HG02798 (cell line): ENCODE measurements around the gene FLAD1.
A peak's percentile ranks its signal among the peaks of the same experiment; 100 is the strongest.

Source experiments
- ATAC-seq: cut with Tn5 transposase; IDR thresholded peaks from one replicate; pipeline ENCODE4 v1.9.1; 2021; ENCODE audit warnings: mild to moderate bottlenecking; ENCODE audit not compliant: unreplicated experiment, poor library complexity

Gene FLAD1

GRCh38 chr1:154982897-154983648 is at the start of gene FLAD1:
Gene FLAD1, plus strand, starts transcription at chr1:154983344. Its CDS starts 351 bp downstream, at chr1:154983695.
- peak; percentile 99 for ATAC-seq

- no peak for ATAC-seq
Measured at GRCh38 chr1:154934358-154934948, 48.7 kb upstream of the FLAD1 start.

GRCh38 chr1:154935749-154936554 is 47.2 kb upstream of the FLAD1 start:
- no peak for ATAC-seq

- peak; percentile 84 for ATAC-seq
Measured at GRCh38 chr1:154936555-154937084, 46.5 kb upstream of the FLAD1 start, which contains the start of gene PMVK. Gene PMVK, minus strand, starts transcription at chr1:154936719. Its CDS starts 34 bp downstream, at chr1:154936685.

GRCh38 chr1:154937085-154937987 is 45.8 kb upstream of the FLAD1 start:
- peak; percentile 70 for ATAC-seq

GRCh38 chr1:154937988-154938386 is 45.2 kb upstream of the FLAD1 start:
- no peak for ATAC-seq

- ATAC-seq = no peak
Measured at GRCh38 chr1:154938604-154939399, 44.3 kb upstream of the FLAD1 start.

- no peak for ATAC-seq
Measured at GRCh38 chr1:154940213-154940560, 43.0 kb upstream of the FLAD1 start.

- no peak for ATAC-seq
Measured at GRCh38 chr1:154940651-154941194, 42.4 kb upstream of the FLAD1 start.

GRCh38 chr1:154941333-154942013 is 41.7 kb upstream of the FLAD1 start:
- no peak for ATAC-seq

GRCh38 chr1:154943649-154944400 is 39.3 kb upstream of the FLAD1 start:
- ATAC-seq = peak; percentile 25

- ATAC-seq = no peak
Measured at GRCh38 chr1:154944401-154945159, 38.6 kb upstream of the FLAD1 start.

GRCh38 chr1:154945160-154945961 is 37.8 kb upstream of the FLAD1 start:
- no peak for ATAC-seq

GRCh38 chr1:154945962-154946850 is 36.9 kb upstream of the FLAD1 start:
- ATAC-seq = no peak

GRCh38 chr1:154948079-154948478 is 35.1 kb upstream of the FLAD1 start:
- no peak for ATAC-seq
